ENCODE measurements around the gene ATP7A. TPM values are rescaled to one million over a fixed set of nuclear protein-coding genes. Genes with fewer than 3 reads are reported as not detected.

The ATP7A gene
- total RNA-seq, 2 donors from 2014 or later, result 7.3 to 9.9 TPM

DNA sequence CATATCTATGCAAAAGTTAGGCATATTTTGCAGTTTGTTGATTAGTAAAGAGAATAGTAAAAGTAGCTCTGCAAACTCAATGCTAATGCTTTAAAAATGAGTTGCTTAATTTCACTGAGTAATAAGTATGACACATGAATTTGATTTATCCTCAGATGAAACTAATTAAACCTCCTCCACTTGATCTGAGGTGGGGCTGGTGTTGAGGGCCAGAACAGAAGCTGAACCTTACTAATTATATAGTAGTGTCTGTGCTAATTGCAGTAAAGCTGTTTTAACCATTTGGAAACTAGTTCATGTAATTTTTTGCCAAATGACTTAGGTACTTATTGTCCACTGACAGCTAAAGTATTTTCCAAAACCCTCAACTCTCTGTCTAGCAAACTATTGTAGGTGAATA lies 66.6 kb downstream of the ATP7A start:
- Histone ChIP-seq H3K27ac (no peak overlapping the region), H3K9me3 (no peaks in the 10 kb centered on the region), H3K27me3 (no peaks in the 10 kb centered on the region), H3K4me1 (no peaks in the 10 kb centered on the region), H3K4me3 (no peak overlapping the region), H3K36me3 (replicated peaks in 1 of 2; ENCODE audit: insufficient read depth in 1 of 2, low read depth in 2 of 2) (no peaks in the 10 kb centered on the region)
- TF ChIP-seq, protein P1, sequence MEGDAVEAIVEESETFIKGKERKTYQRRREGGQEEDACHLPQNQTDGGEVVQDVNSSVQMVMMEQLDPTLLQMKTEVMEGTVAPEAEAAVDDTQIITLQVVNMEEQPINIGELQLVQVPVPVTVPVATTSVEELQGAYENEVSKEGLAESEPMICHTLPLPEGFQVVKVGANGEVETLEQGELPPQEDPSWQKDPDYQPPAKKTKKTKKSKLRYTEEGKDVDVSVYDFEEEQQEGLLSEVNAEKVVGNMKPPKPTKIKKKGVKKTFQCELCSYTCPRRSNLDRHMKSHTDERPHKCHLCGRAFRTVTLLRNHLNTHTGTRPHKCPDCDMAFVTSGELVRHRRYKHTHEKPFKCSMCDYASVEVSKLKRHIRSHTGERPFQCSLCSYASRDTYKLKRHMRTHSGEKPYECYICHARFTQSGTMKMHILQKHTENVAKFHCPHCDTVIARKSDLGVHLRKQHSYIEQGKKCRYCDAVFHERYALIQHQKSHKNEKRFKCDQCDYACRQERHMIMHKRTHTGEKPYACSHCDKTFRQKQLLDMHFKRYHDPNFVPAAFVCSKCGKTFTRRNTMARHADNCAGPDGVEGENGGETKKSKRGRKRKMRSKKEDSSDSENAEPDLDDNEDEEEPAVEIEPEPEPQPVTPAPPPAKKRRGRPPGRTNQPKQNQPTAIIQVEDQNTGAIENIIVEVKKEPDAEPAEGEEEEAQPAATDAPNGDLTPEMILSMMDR (IDR thresholded peaks at IDR 0.05), result no peak
- TF ChIP-seq POLR2A (IDR thresholded peaks at IDR 0.05), result no peak
- no peak for DNase-seq
- intact Hi-C loops (cut with DNase I), result no loop called here
- ATAC-seq, result no peak

DNA sequence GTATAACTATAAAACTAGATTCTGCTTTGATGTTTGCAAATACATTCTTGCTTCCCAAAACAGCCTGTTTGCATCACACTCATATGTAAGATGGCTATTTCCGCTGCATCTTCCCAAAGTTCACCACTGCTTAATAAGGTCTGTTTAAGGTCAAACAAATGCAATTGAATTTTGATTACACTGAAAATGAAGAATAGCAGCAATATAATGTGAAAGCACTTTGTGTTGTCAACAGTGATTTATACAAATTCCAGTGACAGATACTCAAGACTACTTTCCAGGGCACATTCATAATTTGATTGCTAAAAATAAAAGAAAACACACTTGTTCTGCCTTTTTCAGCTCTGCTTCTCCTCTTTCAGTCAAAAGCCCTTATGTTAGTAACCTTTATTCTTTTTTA lies 67.0 kb downstream of the ATP7A start:
- DNase-seq (no peak), ATAC-seq (no peak)
- intact Hi-C loops (cut with DNase I), result no loop called here
- no peaks in the 10 kb centered on the region for H3K27me3 ChIP-seq
- H3K27ac ChIP-seq, result no peak overlapping the region
- no peak overlapping the region for H3K4me3 ChIP-seq
- no peaks in the 10 kb centered on the region for H3K36me3 ChIP-seq (replicated peaks in 1 of 2; ENCODE audit: insufficient read depth in 1 of 2, low read depth in 2 of 2)
- no peaks in the 10 kb centered on the region for H3K9me3 ChIP-seq
- TF ChIP-seq POLR2A (IDR thresholded peaks at IDR 0.05), result no peak
- TF ChIP-seq, protein P1 (IDR thresholded peaks at IDR 0.05), result no peak
- H3K4me1 ChIP-seq, result no peaks in the 10 kb centered on the region
- 87 to 100% methylated on average over 1 of the region's 1 CpG for WGBS, 2 donors

DNA sequence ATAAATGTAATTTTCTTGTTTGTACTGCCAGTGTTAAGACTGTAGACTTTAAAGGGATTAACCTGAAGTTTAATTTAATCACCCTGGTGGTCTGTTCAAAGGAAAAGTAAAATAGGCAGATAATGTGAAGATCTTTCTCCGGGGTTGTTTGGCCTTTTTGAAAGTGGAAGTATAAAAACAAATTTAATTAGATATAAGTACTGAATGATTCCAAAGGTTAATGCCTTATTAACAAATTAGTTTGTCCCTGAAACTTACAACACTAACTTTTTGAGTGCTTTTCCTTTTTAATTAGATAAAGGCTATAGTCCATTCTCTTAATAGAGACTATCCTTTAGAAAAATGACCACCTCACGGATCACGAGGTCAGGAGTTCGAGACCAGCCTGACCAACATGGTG lies 69.4 kb downstream of the ATP7A start:
- intact Hi-C loops (cut with DNase I), result no loop called here
- no peak for ATAC-seq

DNA sequence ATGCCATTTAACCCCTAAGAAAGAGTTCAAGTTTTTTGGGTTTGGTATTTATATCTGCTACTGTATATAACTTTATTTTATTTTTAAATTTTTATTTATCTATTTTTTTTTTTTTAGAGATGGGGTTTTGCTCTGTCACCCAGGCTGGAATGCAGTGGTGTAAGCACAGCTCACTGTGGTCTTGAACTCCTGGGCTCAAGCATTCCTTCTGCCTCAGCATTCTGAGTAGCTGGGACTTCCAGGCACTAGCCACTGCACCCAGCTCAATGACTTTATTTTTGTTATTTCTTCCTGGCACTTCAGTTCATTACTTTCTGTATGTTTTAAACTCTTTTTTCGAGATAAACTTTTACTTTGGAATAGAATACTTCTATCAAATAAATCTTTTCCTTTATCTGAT lies 101.4 kb downstream of the ATP7A start:
- ATAC-seq (no peak), DNase-seq (no peak)
- no peaks in the 10 kb centered on the region for H3K36me3 ChIP-seq (replicated peaks in 1 of 2; ENCODE audit: insufficient read depth in 1 of 2, low read depth in 2 of 2)
- intact Hi-C loops (cut with DNase I), result no loop called here
- no peaks in the 10 kb centered on the region for H3K9me3 ChIP-seq
- H3K27ac ChIP-seq, result no peak overlapping the region
- H3K4me1 ChIP-seq, result no peaks in the 10 kb centered on the region
- no peak for TF ChIP-seq POLR2A (IDR thresholded peaks at IDR 0.05)
- TF ChIP-seq, protein P1 (IDR thresholded peaks at IDR 0.05), result no peak
- 100% methylated on average over 1 of the region's 1 CpG for WGBS, 2 donors
- no peaks in the 10 kb centered on the region for H3K27me3 ChIP-seq
- H3K4me3 ChIP-seq, result no peak overlapping the region

More for the DNA sequence above, 69.4 kb downstream of the ATP7A start:
- H3K4me3 ChIP-seq, result no peak overlapping the region
- TF ChIP-seq POLR2A (IDR thresholded peaks at IDR 0.05), result no peak
- TF ChIP-seq, protein P1 (IDR thresholded peaks at IDR 0.05), result no peak
- H3K9me3 ChIP-seq, result no peaks in the 10 kb centered on the region
- no peak overlapping the region for H3K27ac ChIP-seq
- H3K27me3 ChIP-seq, result no peaks in the 10 kb centered on the region
- 94 to 95% methylated on average over 4 of the region's 4 CpGs for WGBS, 2 donors
- H3K4me1 ChIP-seq, result no peaks in the 10 kb centered on the region
- H3K36me3 ChIP-seq (replicated peaks in 1 of 2; ENCODE audit: insufficient read depth in 1 of 2, low read depth in 2 of 2), result no peaks in the 10 kb centered on the region
- DNase-seq, result no peak

DNA sequence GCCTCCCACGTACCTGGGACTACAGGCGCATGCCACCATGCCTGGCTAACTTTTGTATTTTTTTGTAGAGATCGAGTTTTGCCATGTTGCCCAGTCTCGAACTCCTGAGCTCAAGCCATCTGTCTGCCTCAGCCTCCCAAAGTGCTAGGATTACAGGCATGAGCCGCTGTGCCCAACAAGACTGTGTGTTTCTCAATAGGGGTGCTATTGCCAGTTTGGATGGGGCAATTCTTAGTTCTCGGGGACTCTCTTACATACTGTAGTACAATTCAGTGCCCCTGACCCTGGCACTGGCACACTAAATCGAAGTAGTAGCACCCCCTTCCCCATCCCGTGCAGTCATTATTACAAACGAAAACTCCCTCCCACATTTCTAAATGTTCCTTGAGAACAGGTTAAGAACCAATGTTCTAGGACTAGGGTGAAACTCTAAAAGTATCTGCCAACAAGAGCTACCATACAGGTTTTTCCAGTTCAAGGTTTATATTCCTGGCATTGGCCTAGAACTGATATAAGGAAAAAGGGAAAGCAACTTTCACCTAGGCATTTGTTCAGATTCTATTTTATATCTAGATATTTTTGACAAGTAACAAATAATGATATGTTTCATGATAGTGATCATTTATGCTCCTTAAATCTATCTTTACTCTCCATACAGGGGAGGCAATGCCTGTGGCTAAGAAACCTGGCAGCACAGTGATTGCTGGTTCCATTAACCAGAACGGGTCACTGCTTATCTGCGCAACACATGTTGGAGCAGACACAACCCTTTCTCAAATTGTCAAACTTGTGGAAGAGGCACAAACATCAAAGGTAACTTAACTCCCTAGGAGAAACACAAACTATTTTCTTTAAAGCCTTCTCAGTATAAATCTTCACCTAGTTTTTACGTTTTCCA lies 109.3 kb downstream of the ATP7A start:
- Histone ChIP-seq H3K9me3 (no peaks in the 10 kb centered on the region), H3K36me3 (replicated peaks in 1 of 2; ENCODE audit: insufficient read depth in 1 of 2, low read depth in 2 of 2) (no peaks in the 10 kb centered on the region), H3K4me3 (no peak overlapping the region), H3K27me3 (no peaks in the 10 kb centered on the region), H3K4me1 (peaks cover 23% of the 10 kb centered on the region), H3K27ac (peak overlapping the region; percentile 75 to 90 (median 81))
- 41 to 42% methylated on average over 10 of the region's 12 CpGs for WGBS, 2 donors
- ATAC-seq (peak; percentile 86), DNase-seq (peak; percentile 16 to 29 (median 20))
- intact Hi-C loops (cut with DNase I), result no loop called here
- no peak for TF ChIP-seq POLR2A (IDR thresholded peaks at IDR 0.05)
